Activated B cell treated with CpG ODN at 0.5 μM for 24 hours (primary cell): ENCODE measurements around the gene ERGIC1. TPM values are rescaled to one million over a fixed set of nuclear protein-coding genes. Genes with fewer than 3 reads are reported as not detected.

Experiments
- ATAC-seq: fragments of 200-7000 bp; cut with Tn5 transposase; one replicate; pipeline ENCODE4 v1.10.0; 2021; ENCODE audit warnings: low read depth, mild to moderate bottlenecking, moderate library complexity
- CTCF ChIA-PET: fragments of 350-600 bp; sonication (Branson Sonifier 250); formaldehyde crosslinking; loops from one replicate; lab custom pipeline; 2021; ENCODE audit warnings: antibody characterized with exemption; lab: Charles Lee
- POLR2A ChIA-PET: fragments of 350-600 bp; sonication (Branson Sonifier 250); formaldehyde crosslinking; loops from one replicate; lab custom pipeline; 2021; ENCODE audit warnings: antibody characterized with exemption; lab: Charles Lee
- DNase-seq: peaks from one replicate; pipeline ENCODE4 v3.0.0; 2022
- H3K27ac Mint-ChIP-seq: one replicate; pipeline ENCODE4 v1.8.0; 2020; ENCODE audit warnings: mixed read lengths
- H3K27me3 Mint-ChIP-seq: one replicate; pipeline ENCODE4 v1.8.0; 2021; ENCODE audit warnings: mixed read lengths
- H3K36me3 Mint-ChIP-seq: one replicate; pipeline ENCODE4 v1.8.0; 2021; ENCODE audit warnings: low read depth, mixed read lengths
- H3K4me1 Mint-ChIP-seq: one replicate; pipeline ENCODE4 v1.8.0; 2021; ENCODE audit warnings: mixed read lengths
- H3K4me3 Mint-ChIP-seq: one replicate; pipeline ENCODE4 v1.8.0; 2020; ENCODE audit warnings: mild to moderate bottlenecking, mixed read lengths
- H3K9me3 Mint-ChIP-seq: one replicate; pipeline ENCODE4 v1.8.0; 2020; ENCODE audit warnings: mixed read lengths
- intact Hi-C: fragments of 100-400 bp; cut with micrococcal nuclease; formaldehyde crosslinking; loops from one replicate; pipeline ENCODE4 v1.15.1; 2024
- total RNA-seq: library from RNA; stranded (reverse); gene quantifications from 2 replicates; pipeline ENCODE4 v1.2.3, GENCODE V29; 2022
- TF ChIP-seq, protein P1 (sequence below): fragments of 200-600 bp; IDR thresholded peaks from one replicate; pipeline ENCODE4 v1.8.0; 2022; ENCODE audit warnings: antibody characterized with exemption, mild to moderate bottlenecking

Gene ERGIC1
- total RNA-seq, 1 donor from 2014 or later = 72.5 TPM

DNA sequence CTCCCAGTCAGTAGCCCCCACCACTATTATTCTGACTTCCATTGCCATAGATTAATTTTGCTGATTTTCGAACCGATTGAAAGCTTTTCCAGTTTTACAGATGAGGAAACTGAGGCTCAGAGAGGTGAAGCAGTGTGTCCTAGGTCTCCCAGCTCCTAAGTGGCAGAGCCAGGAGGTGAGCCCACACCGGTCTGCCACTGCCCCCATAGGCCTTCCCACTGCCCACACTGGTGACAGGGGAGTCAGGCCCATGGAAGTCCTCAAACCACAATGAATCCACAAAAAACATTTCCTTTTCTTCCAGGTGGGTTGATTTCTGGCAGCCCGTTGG lies 70.2 kb downstream of the ERGIC1 start:
- intact Hi-C loops = no loop called here
- ChIA-PET POLR2A (interaction anchor here (1.1 kb wide), 1 partner anchor 135 kb away, joined by 3 read pairs; no protein-coding TSS in a partner anchor), CTCF (no interaction called here)
- ATAC-seq (no peak), DNase-seq (no peak)
- H3K4me1 Mint-ChIP-seq = peaks cover 3% of the 10 kb centered on the region
- H3K27ac Mint-ChIP-seq = no peak overlapping the region
- H3K9me3 Mint-ChIP-seq = no peaks in the 10 kb centered on the region
- no peaks in the 10 kb centered on the region for H3K27me3 Mint-ChIP-seq
- H3K36me3 Mint-ChIP-seq = peaks cover 53% of the 10 kb centered on the region
- TF ChIP-seq, protein P1, sequence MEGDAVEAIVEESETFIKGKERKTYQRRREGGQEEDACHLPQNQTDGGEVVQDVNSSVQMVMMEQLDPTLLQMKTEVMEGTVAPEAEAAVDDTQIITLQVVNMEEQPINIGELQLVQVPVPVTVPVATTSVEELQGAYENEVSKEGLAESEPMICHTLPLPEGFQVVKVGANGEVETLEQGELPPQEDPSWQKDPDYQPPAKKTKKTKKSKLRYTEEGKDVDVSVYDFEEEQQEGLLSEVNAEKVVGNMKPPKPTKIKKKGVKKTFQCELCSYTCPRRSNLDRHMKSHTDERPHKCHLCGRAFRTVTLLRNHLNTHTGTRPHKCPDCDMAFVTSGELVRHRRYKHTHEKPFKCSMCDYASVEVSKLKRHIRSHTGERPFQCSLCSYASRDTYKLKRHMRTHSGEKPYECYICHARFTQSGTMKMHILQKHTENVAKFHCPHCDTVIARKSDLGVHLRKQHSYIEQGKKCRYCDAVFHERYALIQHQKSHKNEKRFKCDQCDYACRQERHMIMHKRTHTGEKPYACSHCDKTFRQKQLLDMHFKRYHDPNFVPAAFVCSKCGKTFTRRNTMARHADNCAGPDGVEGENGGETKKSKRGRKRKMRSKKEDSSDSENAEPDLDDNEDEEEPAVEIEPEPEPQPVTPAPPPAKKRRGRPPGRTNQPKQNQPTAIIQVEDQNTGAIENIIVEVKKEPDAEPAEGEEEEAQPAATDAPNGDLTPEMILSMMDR = no peak
- H3K4me3 Mint-ChIP-seq = no peak overlapping the region

- H3K36me3 Mint-ChIP-seq = peaks cover 49% of the 10 kb centered on the region
- intact Hi-C loops = no loop called here
- ChIA-PET POLR2A (interaction anchor here (1.1 kb wide), 1 partner anchor 135 kb away, joined by 3 read pairs; no protein-coding TSS in a partner anchor), CTCF (interaction anchor here (1.9 kb wide), 2 partner anchors 190 to 198 kb away, joined by 5 read pairs; no protein-coding TSS in a partner anchor)
- TF ChIP-seq, protein P1 = no peak
- no peaks in the 10 kb centered on the region for H3K9me3 Mint-ChIP-seq
- DNase-seq (no peak), ATAC-seq (no peak)
- H3K27me3 Mint-ChIP-seq = no peaks in the 10 kb centered on the region
- peaks cover 3% of the 10 kb centered on the region for H3K4me1 Mint-ChIP-seq
- no peak overlapping the region for H3K4me3 Mint-ChIP-seq
- H3K27ac Mint-ChIP-seq = no peak overlapping the region
Observed at GRCh38 chr5:172904643-172905345, 70.7 kb downstream of the ERGIC1 start.

DNA sequence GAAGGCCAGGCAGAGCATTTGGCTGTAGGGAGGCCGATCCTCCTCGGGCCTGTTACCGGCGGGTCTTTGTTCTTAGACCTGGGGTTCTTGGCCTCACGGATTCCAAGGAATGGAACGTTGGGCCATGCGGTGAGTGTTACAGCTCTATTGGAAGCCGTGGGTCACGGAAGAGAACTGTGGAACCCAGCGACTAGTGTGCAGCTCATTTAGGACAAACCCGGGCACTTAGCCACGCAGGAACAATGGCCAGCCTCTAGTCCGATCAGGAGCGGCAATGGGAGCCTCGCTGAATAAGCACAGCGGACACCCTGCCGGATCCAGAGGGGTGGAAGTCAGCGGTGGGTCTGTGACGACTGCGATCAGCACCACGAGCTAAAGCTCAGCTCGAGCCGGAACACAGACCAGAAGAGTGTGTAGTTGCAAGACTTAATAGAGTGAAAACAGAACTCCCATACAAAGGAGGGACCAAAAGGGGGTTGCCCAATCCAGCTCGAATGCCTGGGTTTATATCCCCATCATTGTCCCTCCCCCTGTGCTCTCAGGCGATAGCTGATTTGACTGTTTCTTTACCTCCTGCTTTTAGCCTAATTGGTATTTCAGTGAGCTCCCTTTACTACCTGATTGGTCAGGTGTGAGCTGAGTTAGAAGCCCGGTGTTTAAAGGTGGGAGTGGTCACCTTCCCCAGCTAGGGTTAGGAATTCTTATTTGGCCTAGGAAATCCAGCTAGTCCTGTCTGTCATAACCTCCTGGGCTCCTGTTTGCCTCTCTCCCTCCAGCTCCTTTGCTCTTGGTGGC lies 71.5 kb downstream of the ERGIC1 start:
- Mint-ChIP-seq H3K4me1 (peaks cover 9% of the 10 kb centered on the region), H3K27ac (peak overlapping the region; percentile 35), H3K9me3 (no peaks in the 10 kb centered on the region), H3K4me3 (no peak overlapping the region), H3K27me3 (no peaks in the 10 kb centered on the region), H3K36me3 (peaks cover 45% of the 10 kb centered on the region)
- ChIA-PET POLR2A (interaction anchor here (1.1 kb wide), 1 partner anchor 136 kb away, joined by 3 read pairs; no protein-coding TSS in a partner anchor), CTCF (interaction anchor here (1.1 to 1.9 kb wide), 3 partner anchors 27 to 199 kb away, joined by 3 to 5 read pairs (median 5); no protein-coding TSS in a partner anchor)
- TF ChIP-seq, protein P1 = no peak
- ATAC-seq (no peak), DNase-seq (no peak)
- intact Hi-C loops = no loop called here

- Mint-ChIP-seq H3K27me3 (no peaks in the 10 kb centered on the region), H3K9me3 (no peaks in the 10 kb centered on the region), H3K36me3 (peaks cover 43% of the 10 kb centered on the region), H3K27ac (peak overlapping the region; percentile 35), H3K4me1 (peaks cover 18% of the 10 kb centered on the region), H3K4me3 (no peak overlapping the region)
- intact Hi-C loops = no loop called here
- ChIA-PET POLR2A (interaction anchor here (0.7 kb wide), 1 partner anchor 18 kb away, joined by 3 read pairs; no protein-coding TSS in a partner anchor), CTCF (interaction anchor here (1.1 to 1.9 kb wide), 3 partner anchors 26 to 199 kb away, joined by 3 to 5 read pairs (median 5); no protein-coding TSS in a partner anchor)
- ATAC-seq (no peak), DNase-seq (no peak)
- TF ChIP-seq, protein P1 = no peak
Observed at GRCh38 chr5:172906436-172906835, 72.4 kb downstream of the ERGIC1 start.

DNA sequence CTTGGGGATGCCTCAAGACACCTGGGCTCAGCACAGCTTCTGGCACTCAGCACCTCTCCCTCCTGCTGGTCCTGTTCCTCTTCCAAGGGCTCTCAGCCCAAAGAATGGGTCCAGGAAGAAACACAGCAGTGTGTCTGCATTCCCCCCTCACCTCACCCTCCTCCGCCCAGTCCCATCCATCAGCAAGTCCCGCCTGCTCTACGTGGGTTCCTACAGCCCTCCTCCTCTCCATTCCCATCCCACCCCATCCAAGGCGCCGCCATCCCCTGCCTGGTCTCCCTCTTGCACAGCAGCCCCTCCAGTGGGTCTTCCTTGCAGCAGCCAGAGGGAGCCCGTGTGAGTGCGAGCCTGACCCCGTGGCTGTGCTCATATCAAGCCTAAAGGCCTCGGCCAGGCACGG lies 72.8 kb downstream of the ERGIC1 start:
- DNase-seq (no peak), ATAC-seq (no peak)
- no peak overlapping the region for H3K27ac Mint-ChIP-seq
- no peaks in the 10 kb centered on the region for H3K9me3 Mint-ChIP-seq
- CTCF ChIA-PET = interaction anchor here (1.1 to 1.9 kb wide), 3 partner anchors 25 to 200 kb away, joined by 3 to 5 read pairs (median 5); no protein-coding TSS in a partner anchor
- TF ChIP-seq, protein P1 = no peak
- no peak overlapping the region for H3K4me3 Mint-ChIP-seq
- POLR2A ChIA-PET = interaction anchor here (0.7 kb wide), 2 partner anchors 19 to 70 kb away, joined by 3 to 4 read pairs; no protein-coding TSS in a partner anchor
- peaks cover 40% of the 10 kb centered on the region for H3K36me3 Mint-ChIP-seq
- peaks cover 21% of the 10 kb centered on the region for H3K4me1 Mint-ChIP-seq
- no peaks in the 10 kb centered on the region for H3K27me3 Mint-ChIP-seq
- intact Hi-C loops = no loop called here
